Esophagus muscularis mucosa (tissue), 4 donors: Measurements from ENCODE around the gene WWOX.

Experiments used
- CTCF ChIP-seq, 3 experiments: fragments of 200-600 bp in 2 of 3; fragments of 450-650 bp in 1 of 3; sonication (generic) in 2 of 3; IDR thresholded peaks; one replicate each; pipeline ENCODE4 v1.5.1; 2017 to 2019; ENCODE audit warnings: antibody characterized with exemption in 3 of 3, mild to moderate bottlenecking in 2 of 3, moderate library complexity in 1 of 3
- EP300 ChIP-seq: sonication (generic); formaldehyde crosslinking; IDR thresholded peaks from one replicate; pipeline ENCODE4 v1.6.1; 2017; ENCODE audit warnings: antibody characterized with exemption
- POLR2A ChIP-seq: fragments of 450-650 bp; IDR thresholded peaks from one replicate; pipeline ENCODE4 v1.6.1; 2017; ENCODE audit warnings: antibody characterized with exemption, moderate library complexity, mild to moderate bottlenecking, low read depth
- POLR2AphosphoS5 ChIP-seq, 2 donors: sonication (generic); formaldehyde crosslinking; IDR thresholded peaks; one replicate each; pipeline ENCODE4 v1.6.1; 2017; ENCODE audit warnings: antibody characterized with exemption in 2 of 2

- TF ChIP-seq CTCF (IDR thresholded peaks at IDR 0.05) (no peak), EP300 (no peak), POLR2AphosphoS5 (IDR thresholded peaks at IDR 0.05) (no peak), POLR2A (no peak)
These were observed 771.8 kb downstream of the WWOX start for GRCh38 chr16:78871241-78871640.
